A549 (cell line): Measurements from ENCODE around the gene SLC22A17. TPM values are rescaled to one million over a fixed set of nuclear protein-coding genes. Genes with fewer than 3 reads are reported as not detected.

ENCODE experiments used
- ATAC-seq, 2 experiments: fragments of 200-7000 bp in 1 of 2; fragments of >200 bp in 1 of 2; cut with Nextera tagmentation in 1 of 2; cut with Tn5 transposase in 1 of 2; 3 replicates each; pipeline versions ENCODE4 v1.8.0 to v1.9.1; 2018 to 2020; ENCODE audit warnings: mild to moderate bottlenecking in 1 of 2, moderate library complexity in 1 of 2
- CTCF ChIA-PET: fragments of 300-600 bp; sonication (Branson Sonifier 250); formaldehyde crosslinking; extraction: SDS; loops from one replicate; lab custom pipeline; 2021; ENCODE audit warnings: antibody characterized with exemption, inconsistent platforms; lab: Yijun Ruan, JAX
- POLR2A ChIA-PET: fragments of 350-600 bp; formaldehyde crosslinking; extraction: SDS; loops from one replicate; lab custom pipeline; 2021; ENCODE audit warnings: antibody characterized with exemption, inconsistent platforms; lab: Yijun Ruan, JAX
- DNase-seq, 2 experiments: peaks; one replicate each; pipeline versions ENCODE4 v3.0.0 to v3.0.0-alpha.2; 2011 to 2016; ENCODE audit warnings: low read depth in 1 of 2, low spot score in 1 of 2
- FAIRE-seq: peaks from 2 replicates; lab custom pipeline; 2011; peaks lifted over from hg19 to GRCh38; lab: Jason Lieb, UNC
- H3K27ac ChIP-seq, 2 experiments: fragments of >200 bp; sonication (Bioruptor Twin); formaldehyde crosslinking; 3 replicates each; pipeline ENCODE4 v1.5.1; 2016 to 2017
- H3K4me1 ChIP-seq: fragments of >200 bp; sonication (Bioruptor Twin); formaldehyde crosslinking; 3 replicates; pipeline ENCODE4 v1.6.1; 2016
- H3K4me2 ChIP-seq: fragments of >200 bp; sonication (Bioruptor Twin); formaldehyde crosslinking; 3 replicates; pipeline ENCODE4 v1.6.1; 2016
- H3K4me3 ChIP-seq: fragments of >200 bp; sonication (Bioruptor Twin); formaldehyde crosslinking; 3 replicates; pipeline ENCODE4 v1.5.1; 2016
- H3K9me3 ChIP-seq: fragments of >200 bp; sonication (Bioruptor Twin); formaldehyde crosslinking; 3 replicates; pipeline ENCODE4 v1.6.1; 2016
- CBX8 ChIP-seq: fragments of 200-600 bp; sonication (generic); IDR thresholded peaks from 2 replicates; pipeline ENCODE4 v1.6.1; 2016
- CTCF ChIP-seq: fragments of >200 bp; sonication (Bioruptor Twin); formaldehyde crosslinking; IDR thresholded peaks from 3 replicates; pipeline ENCODE4 v1.5.1; 2016
- HDAC2 ChIP-seq: fragments of 200-600 bp; sonication (generic); IDR thresholded peaks from 2 replicates; pipeline ENCODE4 v1.6.1; 2016
- HMGXB4 ChIP-seq: fragments of 250-450 bp; sonication (Bioruptor Pico); IDR thresholded peaks from 2 replicates; pipeline ENCODE4 v1.5.0; 2021; ENCODE audit warnings: mild to moderate bottlenecking, moderate library complexity, borderline replicate concordance
- JUN ChIP-seq, 2 experiments: fragments of >200 bp; sonication (Bioruptor Twin); formaldehyde crosslinking; IDR thresholded peaks; 2 replicates in 1 of 2; 3 replicates in 1 of 2; pipeline ENCODE4 v1.6.1; 2016 to 2017
- JUNB ChIP-seq: fragments of >200 bp; sonication (Bioruptor Twin); formaldehyde crosslinking; IDR thresholded peaks from 2 replicates; pipeline ENCODE4 v1.6.1; 2016
- KDM1A ChIP-seq: fragments of 200-600 bp; sonication (generic); IDR thresholded peaks from 2 replicates; pipeline ENCODE4 v1.6.1; 2016; ENCODE audit warnings: low read depth, mild to moderate bottlenecking
- MAX ChIP-seq: IDR thresholded peaks from 2 replicates; pipeline ENCODE4 v1.6.1; 2012
- MAZ ChIP-seq: fragments of 150-350 bp; IDR thresholded peaks from 2 replicates; pipeline ENCODE4 v1.6.1; 2014; ENCODE audit warnings: antibody characterized with exemption, low read depth, low read length, borderline replicate concordance
- NFE2L2 ChIP-seq: fragments of 150-350 bp; conservative IDR thresholded peaks from 2 replicates; pipeline ENCODE4 v1.6.1; 2014; ENCODE audit warnings: low read length
- NR3C1 ChIP-seq: fragments of >200 bp; sonication (Bioruptor Twin); formaldehyde crosslinking; IDR thresholded peaks from 3 replicates; pipeline ENCODE4 v1.6.1; 2017
- POLR2AphosphoS2 ChIP-seq: conservative IDR thresholded peaks from 2 replicates; pipeline ENCODE4 v1.6.1; 2012; ENCODE audit warnings: low read length, improper control_type of control experiment, inconsistent platforms
- REST ChIP-seq: fragments of 200-600 bp; sonication (generic); IDR thresholded peaks from 2 replicates; pipeline ENCODE4 v1.6.1; 2016; ENCODE audit warnings: antibody characterized with exemption, mild to moderate bottlenecking, moderate library complexity
- RFX5 ChIP-seq: fragments of 450-650 bp; IDR thresholded peaks from 2 replicates; pipeline ENCODE4 v1.7.1; 2014; ENCODE audit warnings: antibody characterized with exemption, mild to moderate bottlenecking, moderate library complexity
- SREBF2 ChIP-seq: fragments of 450-650 bp; IDR thresholded peaks from 2 replicates; pipeline ENCODE4 v1.6.1; 2014; ENCODE audit warnings: mild to moderate bottlenecking, moderate library complexity
- WGBS: methylation state at CpG from one replicate; pipeline ENCODE4 v1.1.6; 2017; ENCODE audit errors: missing lambda C conversion rate; 5-methylcytosine and 5-hydroxymethylcytosine counted together
- polyA plus RNA-seq, 4 experiments: library from polyadenylated mRNA; depleted of rRNA in 3 of 4; stranded (reverse); fragments of >200 nt; fragmentation: RNase III in 1 of 4; extraction: RNeasy Plus Mini Kit Qiagen cat#74134 plus additional on column Dnase treatment in 1 of 4; gene quantifications; 2 replicates in 3 of 4; 3 replicates in 1 of 4; pipeline ENCODE4 v1.2.3, GENCODE V29; 2011 to 2017

The SLC22A17 gene
- polyA plus RNA-seq, 2 of the 4 experiments (the other 2 are of a cell fraction) = 3.5 to 8.4 TPM

GRCh38 chr14:23355871-23356435 is 3.3 kb upstream of the SLC22A17 start:
- CTCF ChIA-PET = interaction anchor here (9.6 kb wide), 1 partner anchor 21 kb away, joined by 80 read pairs; the partner anchor contains the start of gene CMTM5

More at GRCh38 chr14:23355871-23356435, 3.3 kb upstream of the SLC22A17 start:
- FAIRE-seq (no peak), DNase-seq (no peak), ATAC-seq (no peak)
- no peak overlapping the region for H3K4me3 ChIP-seq
- POLR2A ChIA-PET = no interaction called here
- H3K4me2 ChIP-seq = no peak overlapping the region
- no peaks in the 10 kb centered on the region for H3K9me3 ChIP-seq
- TF ChIP-seq HDAC2 = no peak
- TF ChIP-seq CTCF = no peak
- no peak for TF ChIP-seq CBX8
- TF ChIP-seq MAZ = no peak
- no peak for TF ChIP-seq JUNB
- no peak for TF ChIP-seq NFE2L2
- no peak for TF ChIP-seq REST
- TF ChIP-seq POLR2AphosphoS2 = no peak
- TF ChIP-seq HMGXB4 (CRISPR knock-in tag) = no peak
- no peak for TF ChIP-seq KDM1A
- no peak for TF ChIP-seq RFX5
- TF ChIP-seq NR3C1 = no peak
- no peak for TF ChIP-seq MAX
- no peak for TF ChIP-seq SREBF2
- TF ChIP-seq JUN (IDR thresholded peaks at IDR 0.05) = no peak
- WGBS = 58% methylated on average over 6 of the region's 6 CpGs
- 0 out of 3 replicates have a peak, but pooled peaks cover 3% of the 10 kb centered on the region for H3K4me1 ChIP-seq
- no peak overlapping the region for H3K27ac ChIP-seq
